GM21423 (cell line): ENCODE data around the gene CREB3L1.
A peak's percentile ranks its signal among the peaks of the same experiment; 100 is the strongest.

Experiments used
- ATAC-seq: cut with Tn5 transposase; IDR thresholded peaks from one replicate; pipeline ENCODE4 v1.9.1; 2021; ENCODE audit warnings: mild to moderate bottlenecking, moderate library complexity; ENCODE audit not compliant: unreplicated experiment

CREB3L1 gene

DNA sequence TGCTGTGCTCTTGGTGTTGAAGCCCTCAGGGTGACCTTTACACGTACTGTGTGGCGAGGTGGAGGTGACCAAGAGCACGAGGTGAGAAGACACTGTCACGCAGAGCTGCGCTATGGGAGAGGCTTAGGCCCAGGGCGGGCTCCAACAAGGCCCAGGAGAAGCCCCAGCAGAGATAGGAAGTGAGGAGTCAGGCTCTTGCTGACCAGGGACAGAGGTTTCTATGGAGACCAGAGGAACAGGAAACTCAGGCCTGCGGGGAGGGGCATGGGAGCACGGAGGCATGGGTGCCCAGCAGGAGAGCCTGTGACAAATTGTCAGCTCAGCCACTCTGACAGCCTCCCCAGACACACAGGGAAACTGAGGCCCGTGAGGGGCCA is 85.6 kb downstream of the CREB3L1 start:
- no peak for ATAC-seq

DNA sequence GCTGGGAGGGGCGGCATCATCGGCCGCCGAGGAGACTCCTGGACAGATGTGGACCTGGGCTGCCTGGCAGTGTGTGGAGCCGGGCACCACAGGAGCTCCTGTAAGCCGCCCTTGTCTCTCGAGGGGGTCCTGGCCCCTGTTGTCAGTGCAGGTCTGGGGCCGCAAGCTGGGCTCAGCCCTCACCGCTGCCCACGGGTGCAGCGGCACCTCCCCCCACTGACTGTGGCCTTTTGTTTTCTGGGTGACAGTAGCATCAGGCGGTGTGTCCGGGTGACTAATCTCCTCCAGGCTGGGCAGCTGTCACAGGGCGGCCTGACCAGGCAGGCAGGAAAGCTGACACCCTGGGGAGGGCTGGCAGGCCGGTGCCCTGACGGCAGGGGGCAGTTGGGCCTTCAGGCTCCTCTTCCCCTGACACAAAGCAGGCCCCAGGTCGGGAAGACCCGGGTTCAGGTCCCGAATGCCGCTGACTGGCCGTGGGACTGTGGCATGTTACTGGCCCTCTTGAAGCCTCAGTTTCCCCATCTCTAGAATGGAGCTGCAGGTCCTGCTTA is 86.1 kb downstream of the CREB3L1 start:
- no peak for ATAC-seq

DNA sequence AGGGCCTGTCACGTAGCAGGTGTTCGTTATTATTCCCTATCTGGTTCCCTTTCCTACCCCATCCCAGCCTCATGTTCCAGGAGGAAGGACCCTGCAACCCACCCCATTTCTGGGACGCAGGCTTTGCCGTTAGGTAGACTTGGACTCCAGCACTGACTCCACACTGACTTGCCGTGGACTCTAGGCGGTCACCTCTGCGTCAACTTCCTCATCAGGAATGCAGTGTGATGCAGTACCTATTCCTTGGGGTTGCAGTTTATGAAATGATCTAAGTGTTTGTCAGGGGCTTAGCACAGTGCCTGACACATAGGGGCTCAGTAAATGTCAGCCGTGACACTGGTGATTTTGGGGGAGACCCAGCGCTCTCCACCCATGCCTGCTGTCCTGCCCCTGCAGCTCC is 86.6 kb downstream of the CREB3L1 start:
- no peak for ATAC-seq

DNA sequence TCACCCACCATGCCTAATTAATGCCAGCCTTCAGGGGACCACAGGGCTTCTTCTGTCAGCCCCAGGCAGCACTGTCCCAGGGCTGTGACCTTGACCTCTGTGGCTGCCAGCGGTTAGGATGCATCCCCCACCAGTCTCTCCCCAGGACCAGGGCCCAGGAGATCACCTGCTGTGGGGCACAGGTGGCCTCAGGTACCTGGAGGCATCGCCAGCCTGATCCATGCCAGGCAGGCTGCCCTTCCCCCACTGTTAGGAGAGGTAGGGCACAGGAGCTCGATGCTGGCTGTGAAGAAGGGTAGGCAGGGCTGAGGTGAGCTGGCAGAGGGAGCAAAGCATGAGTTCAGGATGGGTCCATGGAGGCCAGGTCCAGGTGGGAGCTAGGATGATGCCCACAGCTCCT is 87.3 kb downstream of the CREB3L1 start:
- no peak for ATAC-seq

DNA sequence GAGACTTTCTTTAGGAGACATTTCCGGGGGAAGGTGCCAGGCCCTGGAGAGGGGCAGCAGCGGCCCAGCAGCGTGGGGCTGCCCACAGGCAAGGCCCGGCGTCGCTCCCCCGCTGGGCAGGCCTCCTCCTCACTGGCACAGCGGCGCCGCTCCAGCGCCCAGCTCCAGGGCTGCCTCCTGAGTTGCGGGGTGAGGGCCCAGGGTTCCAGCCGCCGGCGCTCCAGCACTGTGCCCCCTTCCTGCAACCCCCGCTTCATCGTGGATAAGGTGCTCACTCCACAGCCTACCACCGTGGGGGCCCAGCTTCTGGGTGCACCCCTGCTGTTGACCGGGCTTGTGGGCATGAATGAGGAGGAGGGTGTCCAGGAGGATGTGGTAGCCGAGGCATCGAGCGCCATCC is 88.8 kb downstream of the CREB3L1 start:
- ATAC-seq = no peak

DNA sequence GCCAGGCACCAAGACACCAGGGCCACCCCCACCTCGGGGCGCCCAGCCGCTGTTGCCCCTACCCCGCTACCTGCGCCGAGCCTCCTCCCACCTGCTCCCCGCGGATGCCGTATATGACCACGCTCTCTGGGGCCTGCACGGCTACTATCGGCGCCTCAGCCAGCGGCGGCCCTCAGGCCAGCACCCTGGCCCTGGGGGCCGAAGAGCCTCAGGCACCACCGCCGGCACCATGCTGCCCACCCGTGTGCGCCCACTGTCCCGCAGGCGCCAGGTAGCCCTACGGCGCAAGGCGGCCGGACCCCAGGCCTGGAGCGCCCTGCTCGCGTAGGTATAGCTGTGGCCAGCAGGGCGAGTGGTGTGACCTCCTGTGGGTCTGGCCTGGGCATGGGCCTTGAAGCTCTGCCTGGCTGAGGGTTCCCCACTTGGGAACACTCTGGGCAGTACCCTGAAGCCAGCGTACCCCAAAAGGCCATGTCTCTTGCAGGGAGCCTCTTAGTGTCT is 89.2 kb downstream of the CREB3L1 start:
- no peak for ATAC-seq

DNA sequence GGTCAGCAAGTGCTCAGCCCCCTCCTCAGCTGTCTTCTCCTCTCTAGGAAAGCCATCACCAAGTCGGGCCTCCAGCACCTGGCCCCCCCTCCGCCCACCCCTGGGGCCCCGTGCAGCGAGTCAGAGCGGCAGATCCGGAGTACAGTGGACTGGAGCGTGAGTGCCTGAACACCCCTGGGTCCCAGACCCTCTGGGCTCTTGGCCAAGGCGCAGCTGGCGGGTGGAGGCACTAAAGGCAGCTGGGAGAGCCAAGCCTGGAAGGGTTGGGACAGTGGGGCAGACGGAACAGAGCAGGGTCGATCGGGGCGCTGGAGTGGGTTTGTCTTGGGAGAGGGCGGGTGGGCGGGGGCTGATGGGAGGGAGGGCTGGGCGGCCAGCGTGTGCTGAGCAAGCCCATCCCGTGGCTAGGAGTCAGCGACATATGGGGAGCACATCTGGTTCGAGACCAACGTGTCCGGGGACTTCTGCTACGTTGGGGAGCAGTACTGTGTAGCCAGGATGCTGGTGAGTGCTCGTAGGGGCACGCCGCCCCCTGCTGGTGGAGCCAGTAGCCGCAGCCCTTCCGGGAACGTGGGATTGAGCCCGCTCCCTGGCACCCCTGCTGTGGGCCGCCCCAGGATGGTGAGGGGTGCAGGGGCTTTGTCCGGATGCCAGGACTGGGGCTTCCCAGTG is 89.9 kb downstream of the CREB3L1 start:
- peak; percentile 44 for ATAC-seq

DNA sequence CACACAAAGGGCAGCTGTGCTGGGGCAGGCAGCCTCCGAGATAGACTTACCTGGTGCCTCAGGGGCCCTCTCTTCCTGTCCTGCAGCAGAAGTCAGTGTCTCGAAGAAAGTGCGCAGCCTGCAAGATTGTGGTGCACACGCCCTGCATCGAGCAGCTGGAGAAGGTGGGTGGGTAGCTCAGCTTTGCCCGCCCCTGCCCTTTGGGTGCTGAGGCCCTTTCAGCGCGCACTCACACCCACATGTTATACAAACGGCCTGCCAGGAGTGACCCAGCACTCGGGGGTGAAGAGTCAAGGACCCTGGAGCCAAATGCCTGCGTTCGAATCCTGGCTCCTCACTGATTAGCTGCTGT is 90.4 kb downstream of the CREB3L1 start:
- ATAC-seq = no peak

DNA sequence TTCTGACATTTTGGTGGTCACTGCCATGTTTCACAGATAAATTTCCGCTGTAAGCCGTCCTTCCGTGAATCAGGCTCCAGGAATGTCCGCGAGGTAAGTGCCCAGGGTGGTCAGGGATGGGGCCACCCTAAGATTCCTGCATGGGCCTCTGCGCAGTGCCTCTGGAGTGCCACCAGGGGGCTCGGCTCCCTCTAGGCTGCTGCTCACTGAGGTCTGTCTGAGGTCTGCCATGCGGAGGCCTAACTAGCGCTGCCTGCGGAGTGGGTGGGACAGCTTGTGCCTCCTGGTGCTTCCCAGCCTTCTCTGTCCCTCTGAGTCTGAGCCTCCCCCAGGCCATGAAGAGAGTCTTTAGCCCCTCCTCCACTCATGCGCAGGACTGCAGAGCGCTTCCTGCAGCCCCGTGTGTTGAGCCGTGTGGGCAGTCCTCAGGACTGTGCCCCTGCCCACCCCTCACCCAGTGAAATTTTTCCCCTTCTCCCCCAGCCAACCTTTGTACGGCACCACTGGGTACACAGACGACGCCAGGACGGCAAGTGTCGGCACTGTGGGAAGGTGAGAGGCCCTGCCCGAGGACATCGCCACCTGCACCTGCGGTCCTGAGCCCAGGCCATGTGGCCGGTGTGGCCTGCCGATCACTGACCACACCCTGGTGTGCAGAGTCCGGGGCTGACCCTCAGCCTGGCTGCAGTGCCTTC is 92.1 kb downstream of the CREB3L1 start:
- peak; percentile 58 for ATAC-seq

DNA sequence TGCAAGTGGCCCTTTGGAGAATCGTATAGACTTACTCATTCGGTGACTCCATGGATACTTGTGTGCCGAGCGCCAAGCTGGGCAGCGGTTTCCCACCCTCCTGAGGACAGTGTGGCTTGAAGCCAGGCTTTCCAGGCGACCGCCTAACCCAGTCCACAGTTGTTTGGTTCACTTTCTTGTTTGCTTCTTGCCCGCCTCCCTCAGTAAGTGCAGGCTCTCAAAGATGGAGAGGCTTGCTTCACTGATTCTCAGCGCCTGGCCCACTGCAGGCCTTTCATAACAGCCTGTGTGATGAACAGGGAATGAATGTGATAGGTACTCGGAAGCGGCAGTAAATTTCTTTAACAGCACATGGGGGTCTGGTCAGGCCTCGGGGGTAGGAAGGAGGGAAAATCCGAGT is 92.8 kb downstream of the CREB3L1 start:
- no peak for ATAC-seq
